ENCODE measurements around the gene PPP2R3B. TPM values are rescaled to one million over a fixed set of nuclear protein-coding genes. Genes with fewer than 3 reads are reported as not detected.

Gene PPP2R3B
- total and polyA plus RNA-seq, 11 donors: 60.9 to 186 (median 113) TPM

- no peak for DNase-seq
Measured at GRCh38 chrX:429266-429825, 42.6 kb upstream of the PPP2R3B start.

GRCh38 chrX:427812-428725, 41.4 kb upstream of the PPP2R3B start:
- Histone ChIP-seq H3K4me1 (peaks cover 0 to 5% (median 0%) of the 10 kb centered on the region in 12 donors), H3K27me3 (peaks cover 0 to 41% (median 18%) of the 10 kb centered on the region in 9 donors), H3K36me3 (no peaks in the 10 kb centered on the region), H3K27ac (no peak overlapping the region), H3K4me3 (peak overlapping the region in 4 of 12 donors; percentile 0 to 26 (median 20)), H3K9me3 (no peaks in the 10 kb centered on the region)
- DNase-seq (no peak), ATAC-seq (no peak)
- intact Hi-C loops (cut with DNase I): no loop called here
- 15 to 23% (median 18%) methylated on average over 40 to 56 of the region's 56 CpGs for WGBS, 4 donors
- TF ChIP-seq CTCF (IDR thresholded peaks at IDR 0.05) (peak in 3 of 12 donors; percentile 5 to 18 (median 13)), POLR2A (IDR thresholded peaks at IDR 0.05) (no peak)

More at GRCh38 chrX:429266-429825, 42.6 kb upstream of the PPP2R3B start:
- no peaks in the 10 kb centered on the region for H3K36me3 ChIP-seq
- TF ChIP-seq CTCF (IDR thresholded peaks at IDR 0.05) (no peak), POLR2A (IDR thresholded peaks at IDR 0.05) (no peak)
- WGBS, 4 donors: 84 to 90% (median 86%) methylated on average over 13 to 24 of the region's 24 CpGs
- H3K27ac ChIP-seq: no peak overlapping the region
- H3K27me3 ChIP-seq: peaks cover 0 to 41% (median 18%) of the 10 kb centered on the region in 9 donors
- ATAC-seq: no peak
- H3K9me3 ChIP-seq: no peaks in the 10 kb centered on the region
- intact Hi-C loops (cut with DNase I): no loop called here
- H3K4me3 ChIP-seq: no peak overlapping the region
- H3K4me1 ChIP-seq: peaks cover 0 to 5% (median 0%) of the 10 kb centered on the region in 12 donors

- Histone ChIP-seq H3K4me1 (peaks cover 0 to 5% (median 0%) of the 10 kb centered on the region in 12 donors), H3K4me3 (no peak overlapping the region), H3K27ac (no peak overlapping the region), H3K36me3 (no peaks in the 10 kb centered on the region), H3K9me3 (no peaks in the 10 kb centered on the region), H3K27me3 (peaks cover 0 to 38% (median 18%) of the 10 kb centered on the region in 9 donors)
- TF ChIP-seq POLR2A (IDR thresholded peaks at IDR 0.05) (no peak), CTCF (IDR thresholded peaks at IDR 0.05) (no peak)
- no peak for ATAC-seq
- intact Hi-C loops (cut with DNase I): no loop called here
- DNase-seq: no peak
- 75 to 84% (median 79%) methylated on average over 9 to 14 of the region's 14 CpGs for WGBS, 4 donors
Measured at GRCh38 chrX:426881-427280, 40.2 kb upstream of the PPP2R3B start.

- intact Hi-C loops (cut with DNase I): no loop called here
- TF ChIP-seq CTCF (IDR thresholded peaks at IDR 0.05) (no peak), POLR2A (IDR thresholded peaks at IDR 0.05) (no peak)
- ATAC-seq (no peak), DNase-seq (no peak)
- Histone ChIP-seq H3K4me1 (peaks cover 0 to 5% (median 0%) of the 10 kb centered on the region in 12 donors), H3K9me3 (no peaks in the 10 kb centered on the region), H3K4me3 (no peak overlapping the region), H3K36me3 (no peaks in the 10 kb centered on the region), H3K27ac (no peak overlapping the region), H3K27me3 (peaks cover 0 to 30% (median 18%) of the 10 kb centered on the region in 9 donors)
- 74 to 91% (median 84%) methylated on average over 6 to 20 of the region's 20 CpGs for WGBS, 4 donors
Measured at GRCh38 chrX:425056-425455, 38.3 kb upstream of the PPP2R3B start.

All from heart left ventricle (tissue), 16 donors.